Neural progenitor cell (in vitro differentiated cells): ENCODE results near the gene GALNTL6.

Source experiments
- EZH2 ChIP-seq: fragments of 200-600 bp; sonication (generic); IDR thresholded peaks from 2 replicates; pipeline ENCODE4 v1.6.1; 2017; ENCODE audit warnings: antibody characterized with exemption, mild to moderate bottlenecking, moderate library complexity
- EZH2phosphoT487 ChIP-seq: fragments of 200-600 bp; sonication (generic); IDR thresholded peaks from 2 replicates; pipeline ENCODE4 v1.6.1; 2017; ENCODE audit warnings: antibody characterized with exemption
- TF ChIP-seq, protein P1 (sequence below): fragments of 200-600 bp; sonication (generic); IDR thresholded peaks from 2 replicates; pipeline ENCODE4 v1.5.1; 2017; ENCODE audit warnings: antibody characterized with exemption, mild to moderate bottlenecking

GRCh38 chr4:172989984-172990820 is 1177.0 kb downstream of the GALNTL6 start:
- TF ChIP-seq, protein P1, sequence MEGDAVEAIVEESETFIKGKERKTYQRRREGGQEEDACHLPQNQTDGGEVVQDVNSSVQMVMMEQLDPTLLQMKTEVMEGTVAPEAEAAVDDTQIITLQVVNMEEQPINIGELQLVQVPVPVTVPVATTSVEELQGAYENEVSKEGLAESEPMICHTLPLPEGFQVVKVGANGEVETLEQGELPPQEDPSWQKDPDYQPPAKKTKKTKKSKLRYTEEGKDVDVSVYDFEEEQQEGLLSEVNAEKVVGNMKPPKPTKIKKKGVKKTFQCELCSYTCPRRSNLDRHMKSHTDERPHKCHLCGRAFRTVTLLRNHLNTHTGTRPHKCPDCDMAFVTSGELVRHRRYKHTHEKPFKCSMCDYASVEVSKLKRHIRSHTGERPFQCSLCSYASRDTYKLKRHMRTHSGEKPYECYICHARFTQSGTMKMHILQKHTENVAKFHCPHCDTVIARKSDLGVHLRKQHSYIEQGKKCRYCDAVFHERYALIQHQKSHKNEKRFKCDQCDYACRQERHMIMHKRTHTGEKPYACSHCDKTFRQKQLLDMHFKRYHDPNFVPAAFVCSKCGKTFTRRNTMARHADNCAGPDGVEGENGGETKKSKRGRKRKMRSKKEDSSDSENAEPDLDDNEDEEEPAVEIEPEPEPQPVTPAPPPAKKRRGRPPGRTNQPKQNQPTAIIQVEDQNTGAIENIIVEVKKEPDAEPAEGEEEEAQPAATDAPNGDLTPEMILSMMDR = no peak
- no peak for TF ChIP-seq EZH2phosphoT487
- no peak for TF ChIP-seq EZH2
